GM10248 (cell line): ENCODE measurements around the gene DGKG.

Experiments used
- CTCF ChIA-PET: fragments of 300-600 bp; sonication (Branson Sonifier 250); formaldehyde crosslinking; extraction: SDS; loops from one replicate; lab custom pipeline; 2021; ENCODE audit warnings: antibody characterized with exemption; lab: Yijun Ruan, JAX
- POLR2A ChIA-PET: fragments of 350-650 bp; sonication (Branson Sonifier 250); formaldehyde crosslinking; extraction: SDS; loops from one replicate; lab custom pipeline; 2020; ENCODE audit warnings: antibody characterized with exemption; lab: Yijun Ruan, JAX
- DNase-seq: peaks from one replicate; pipeline ENCODE4 v3.0.0; 2012; ENCODE audit errors: extremely low spot score
- TF ChIP-seq, protein P1 (sequence below): IDR thresholded peaks from 2 replicates; pipeline ENCODE4 v1.5.1; 2012; ENCODE audit warnings: mild to moderate bottlenecking, low read depth; ENCODE audit errors: extremely low read depth, missing control alignments, control extremely low read depth

DGKG gene

GRCh38 chr3:186400026-186400425 lies 38.0 kb upstream of the DGKG start:
- DNase-seq, result no peak
- ChIA-PET CTCF (interaction anchor here (1.3 kb wide), 1 partner anchor 13 kb away, joined by 3 read pairs; no protein-coding TSS in a partner anchor), POLR2A (no interaction called here)
- TF ChIP-seq, protein P1, sequence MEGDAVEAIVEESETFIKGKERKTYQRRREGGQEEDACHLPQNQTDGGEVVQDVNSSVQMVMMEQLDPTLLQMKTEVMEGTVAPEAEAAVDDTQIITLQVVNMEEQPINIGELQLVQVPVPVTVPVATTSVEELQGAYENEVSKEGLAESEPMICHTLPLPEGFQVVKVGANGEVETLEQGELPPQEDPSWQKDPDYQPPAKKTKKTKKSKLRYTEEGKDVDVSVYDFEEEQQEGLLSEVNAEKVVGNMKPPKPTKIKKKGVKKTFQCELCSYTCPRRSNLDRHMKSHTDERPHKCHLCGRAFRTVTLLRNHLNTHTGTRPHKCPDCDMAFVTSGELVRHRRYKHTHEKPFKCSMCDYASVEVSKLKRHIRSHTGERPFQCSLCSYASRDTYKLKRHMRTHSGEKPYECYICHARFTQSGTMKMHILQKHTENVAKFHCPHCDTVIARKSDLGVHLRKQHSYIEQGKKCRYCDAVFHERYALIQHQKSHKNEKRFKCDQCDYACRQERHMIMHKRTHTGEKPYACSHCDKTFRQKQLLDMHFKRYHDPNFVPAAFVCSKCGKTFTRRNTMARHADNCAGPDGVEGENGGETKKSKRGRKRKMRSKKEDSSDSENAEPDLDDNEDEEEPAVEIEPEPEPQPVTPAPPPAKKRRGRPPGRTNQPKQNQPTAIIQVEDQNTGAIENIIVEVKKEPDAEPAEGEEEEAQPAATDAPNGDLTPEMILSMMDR, result no peak

DNA sequence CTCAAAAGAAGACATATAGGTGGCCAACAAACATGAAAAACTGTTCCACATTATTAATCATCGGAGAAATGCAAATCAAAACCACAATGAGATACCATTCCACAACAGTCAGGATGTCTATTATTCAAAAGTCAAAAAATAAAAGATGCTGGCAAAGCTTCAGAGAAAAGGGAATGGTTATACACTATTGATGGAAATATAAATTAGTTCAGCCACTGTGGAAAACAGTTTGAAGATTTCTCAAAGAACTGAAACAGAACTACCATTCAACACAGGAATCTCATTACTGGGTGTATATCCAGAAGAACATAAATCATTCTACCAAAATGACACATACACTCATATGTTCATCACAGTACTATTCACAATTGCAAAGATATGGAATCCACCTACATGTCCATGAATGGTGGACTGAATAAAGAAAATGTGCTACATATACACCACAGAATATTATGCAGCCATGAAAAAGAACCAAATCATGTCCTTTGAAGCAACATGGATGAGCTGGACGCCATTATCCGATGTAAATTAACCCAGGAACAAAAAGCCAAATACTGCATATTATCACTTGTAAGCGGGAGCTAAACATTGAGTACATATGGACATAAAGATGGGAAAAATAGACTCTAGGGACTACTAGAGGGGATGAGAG lies 32.7 kb upstream of the DGKG start:
- ChIA-PET CTCF (interaction anchor here (1.1 to 1.8 kb wide), 2 partner anchors 9 to 146 kb away, joined by 3 to 7 read pairs; no protein-coding TSS in a partner anchor), POLR2A (no interaction called here)
- no peak for DNase-seq
- TF ChIP-seq, protein P1, result no peak

GRCh38 chr3:186386883-186387560 lies 25.0 kb upstream of the DGKG start:
- TF ChIP-seq, protein P1, result no peak
- DNase-seq, result no peak
- ChIA-PET POLR2A (no interaction called here), CTCF (interaction anchor here (0.9 to 2.0 kb wide), 2 partner anchors 8 to 14 kb away, joined by 3 to 7 read pairs; no protein-coding TSS in a partner anchor)

DNA sequence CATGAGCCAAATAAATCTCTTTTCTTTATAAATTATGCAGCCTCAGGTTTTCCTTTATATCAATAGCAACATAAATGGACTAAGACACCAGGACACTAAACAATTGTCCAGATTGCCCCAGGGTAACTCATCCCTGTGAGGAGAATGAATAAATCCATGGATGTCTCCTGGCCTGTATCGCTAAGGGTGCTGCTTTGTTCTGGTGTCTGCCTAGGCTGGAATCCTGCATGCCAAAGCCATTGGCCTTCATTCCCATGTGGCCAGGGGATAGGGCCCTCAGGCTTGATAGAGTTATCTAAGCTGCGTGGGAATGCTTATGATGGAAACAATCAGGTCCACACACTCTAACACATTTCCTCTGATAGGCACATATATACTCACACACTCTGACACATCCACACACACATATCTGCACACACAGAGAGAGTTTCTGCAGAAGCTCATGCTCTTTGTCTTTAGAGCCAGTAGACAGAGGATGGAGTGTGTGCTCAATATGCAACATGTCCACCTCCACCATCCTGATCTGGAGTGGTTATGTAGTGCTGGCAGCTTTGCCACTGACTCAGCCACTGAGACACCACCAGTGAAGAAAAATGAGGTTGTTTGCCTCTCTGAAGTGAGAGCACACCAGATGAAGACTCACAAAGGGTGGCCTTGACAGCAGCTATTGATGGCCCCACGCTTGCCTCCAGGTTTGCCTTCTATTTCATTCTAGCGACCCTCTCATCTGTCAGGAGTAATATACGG lies 24.0 kb upstream of the DGKG start:
- no peak for DNase-seq
- CTCF ChIA-PET, result interaction anchor here (1.7 to 2.0 kb wide), 2 partner anchors 9 to 154 kb away, joined by 7 read pairs; no protein-coding TSS in a partner anchor
- TF ChIP-seq, protein P1, result no peak
- POLR2A ChIA-PET, result no interaction called here

DNA sequence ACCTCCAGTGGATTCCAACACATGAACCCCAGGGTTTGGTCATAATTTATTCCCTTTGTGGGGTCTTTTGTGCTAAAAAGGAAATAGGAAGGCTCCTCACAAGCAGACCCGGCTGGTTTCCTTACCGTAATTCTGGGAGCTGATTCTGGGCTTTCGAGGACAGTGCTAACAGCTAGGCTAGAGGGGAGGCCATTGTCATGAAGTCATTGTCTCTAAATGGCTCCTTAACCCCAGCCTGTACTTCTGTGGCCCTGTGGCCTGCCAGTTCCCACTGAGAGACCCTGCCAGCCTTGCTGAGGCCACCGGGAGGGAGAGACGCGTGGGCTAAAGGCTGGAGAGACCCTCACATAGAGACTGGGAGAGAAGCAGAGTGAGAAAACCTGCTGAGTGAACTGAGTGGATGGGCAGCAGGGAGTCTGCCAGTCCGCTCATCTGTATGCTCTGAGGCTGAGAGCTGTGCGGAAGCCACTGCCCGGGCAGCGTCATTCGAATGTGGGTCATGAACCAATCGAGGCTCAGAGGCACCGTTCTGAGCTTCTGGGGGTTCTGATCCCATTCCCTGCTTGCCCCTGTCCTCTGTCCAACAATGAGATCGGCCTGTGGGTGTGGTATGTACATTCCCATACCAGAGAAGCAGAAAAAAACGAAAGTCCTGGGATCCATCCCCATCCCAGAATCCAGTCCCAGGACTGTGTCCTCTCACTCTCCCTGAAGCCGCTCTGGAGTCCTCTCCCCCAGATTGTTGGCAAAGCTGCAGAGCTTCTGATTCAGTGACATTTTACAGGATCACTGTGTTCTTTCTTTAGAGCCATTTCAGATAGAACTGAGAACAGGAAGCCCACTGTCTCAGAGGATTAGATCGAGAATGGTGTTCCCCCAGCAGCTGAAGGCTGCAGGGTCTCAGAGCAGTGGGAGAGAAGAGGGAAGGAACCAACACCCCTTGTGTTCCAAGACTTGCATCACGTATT lies 21.3 kb upstream of the DGKG start:
- ChIA-PET POLR2A (no interaction called here), CTCF (interaction anchor here (1.0 to 1.4 kb wide), 3 partner anchors 25 to 158 kb away, joined by 3 read pairs; no protein-coding TSS in a partner anchor)

More for the DNA sequence above, 21.3 kb upstream of the DGKG start:
- TF ChIP-seq, protein P1, result no peak
- no peak for DNase-seq
